ENCODE results near the gene SEC61B.

Gene SEC61B

DNA sequence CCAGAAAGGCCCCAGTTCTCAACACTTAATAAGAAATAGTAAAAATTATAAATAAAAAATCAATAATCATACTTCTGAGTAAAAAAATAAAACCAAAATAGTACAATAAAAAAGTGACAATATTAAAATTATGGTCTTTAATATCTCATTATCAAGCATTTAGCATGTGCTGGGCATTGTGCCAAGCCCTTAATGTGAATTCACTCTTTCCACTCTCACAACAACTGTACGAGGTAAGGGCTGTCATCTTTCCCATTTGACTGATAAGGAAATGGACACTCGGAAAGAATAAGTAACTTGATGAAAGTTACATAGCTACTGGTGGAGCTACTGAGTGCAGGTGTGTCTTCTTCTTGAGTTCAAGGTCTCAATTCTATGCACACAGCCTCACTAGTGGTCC lies 43.6 kb downstream of the SEC61B start:
- Histone ChIP-seq H3K4me1 (ENCODE audit: control insufficient read depth, insufficient read depth, low read length) (peaks cover 3% of the 10 kb centered on the region), H3K9me3 (ENCODE audit: control insufficient read depth, insufficient read depth, low read length) (no peaks in the 10 kb centered on the region), H3K4me3 (ENCODE audit: low read depth, low read length) (no peak overlapping the region), H3K27me3 (ENCODE audit: control insufficient read depth, insufficient read depth, low read length) (no peaks in the 10 kb centered on the region), H3K9ac (ENCODE audit: low read depth, low read length) (no peak overlapping the region), H3K36me3 (ENCODE audit: control insufficient read depth, insufficient read depth, low read length) (no peaks in the 10 kb centered on the region)

DNA sequence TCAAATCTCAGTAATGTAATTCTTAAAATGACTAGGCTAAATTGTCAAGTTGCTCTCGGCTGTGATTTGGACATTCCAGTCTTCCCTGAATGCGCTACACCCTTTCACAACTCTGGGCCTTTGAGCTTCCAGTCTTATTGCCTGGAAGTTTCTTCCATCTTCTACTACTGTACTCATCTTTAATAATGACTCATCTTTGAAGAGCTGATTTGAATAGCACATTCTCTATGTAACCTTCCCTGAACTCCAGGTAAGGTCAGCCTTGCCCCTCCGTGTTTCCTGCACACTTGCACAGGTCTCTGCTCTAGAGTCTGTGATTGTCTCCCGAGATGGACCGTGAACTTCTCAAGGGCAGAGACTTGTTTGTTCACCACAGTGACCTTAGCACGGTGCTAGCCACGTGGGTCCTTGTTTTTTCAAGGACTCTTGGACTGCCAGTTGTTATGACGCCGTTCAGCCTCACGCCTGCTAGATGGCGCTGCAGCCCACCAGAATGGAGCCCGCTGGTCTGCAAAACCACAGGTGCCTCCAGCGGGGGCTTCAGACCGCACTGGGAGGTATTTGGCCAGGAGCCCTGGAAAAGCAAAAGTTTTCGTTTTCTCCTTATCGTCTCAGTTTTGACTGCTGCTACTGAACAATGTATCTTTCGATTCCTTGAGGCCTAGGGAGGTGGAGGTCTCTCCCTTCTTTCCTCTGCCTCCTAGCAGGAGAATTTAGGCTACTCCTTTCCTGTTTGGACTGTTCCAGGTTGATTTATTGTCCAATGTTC lies 44.4 kb downstream of the SEC61B start:
- Histone ChIP-seq H3K36me3 (ENCODE audit: control insufficient read depth, insufficient read depth, low read length) (no peaks in the 10 kb centered on the region), H3K4me1 (ENCODE audit: control insufficient read depth, insufficient read depth, low read length) (peaks cover 3% of the 10 kb centered on the region), H3K9ac (ENCODE audit: low read depth, low read length) (no peak overlapping the region), H3K4me3 (ENCODE audit: low read depth, low read length) (no peak overlapping the region), H3K27me3 (ENCODE audit: control insufficient read depth, insufficient read depth, low read length) (no peaks in the 10 kb centered on the region), H3K9me3 (ENCODE audit: control insufficient read depth, insufficient read depth, low read length) (no peaks in the 10 kb centered on the region)

- H3K27me3 ChIP-seq (ENCODE audit: control insufficient read depth, insufficient read depth, low read length), result no peaks in the 10 kb centered on the region
- no peak overlapping the region for H3K4me3 ChIP-seq (ENCODE audit: low read depth, low read length)
- no peaks in the 10 kb centered on the region for H3K9me3 ChIP-seq (ENCODE audit: control insufficient read depth, insufficient read depth, low read length)
- no peak overlapping the region for H3K9ac ChIP-seq (ENCODE audit: low read depth, low read length)
- no peaks in the 10 kb centered on the region for H3K36me3 ChIP-seq (ENCODE audit: control insufficient read depth, insufficient read depth, low read length)
- peaks cover 3% of the 10 kb centered on the region for H3K4me1 ChIP-seq (ENCODE audit: control insufficient read depth, insufficient read depth, low read length)
Observed at GRCh38 chr9:99269416-99269815, 47.3 kb downstream of the SEC61B start.

DNA sequence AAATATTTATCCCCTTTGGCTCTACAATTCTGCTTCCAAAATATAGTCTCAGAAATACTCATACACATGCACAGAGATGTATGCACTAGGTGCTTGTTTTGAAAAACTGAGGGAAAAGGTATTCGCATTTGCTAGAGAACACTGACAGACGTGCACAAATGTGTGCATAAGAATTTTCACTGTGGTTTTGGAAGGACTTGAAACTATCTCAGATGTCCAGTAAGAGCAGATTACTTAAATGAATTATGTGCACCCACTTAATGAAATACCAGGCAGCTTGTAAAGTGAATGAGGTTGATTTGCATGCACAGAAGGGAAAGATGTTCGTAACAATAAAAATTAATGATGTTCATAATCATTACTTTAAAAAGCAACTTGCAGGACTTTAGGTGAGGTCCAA lies 48.4 kb downstream of the SEC61B start:
- peaks cover 3% of the 10 kb centered on the region for H3K4me1 ChIP-seq (ENCODE audit: control insufficient read depth, insufficient read depth, low read length)
- H3K36me3 ChIP-seq (ENCODE audit: control insufficient read depth, insufficient read depth, low read length), result no peaks in the 10 kb centered on the region
- H3K27me3 ChIP-seq (ENCODE audit: control insufficient read depth, insufficient read depth, low read length), result no peaks in the 10 kb centered on the region
- no peak overlapping the region for H3K9ac ChIP-seq (ENCODE audit: low read depth, low read length)
- H3K9me3 ChIP-seq (ENCODE audit: control insufficient read depth, insufficient read depth, low read length), result no peaks in the 10 kb centered on the region
- H3K4me3 ChIP-seq (ENCODE audit: low read depth, low read length), result no peak overlapping the region

- H3K9me3 ChIP-seq (ENCODE audit: control insufficient read depth, insufficient read depth, low read length), result no peaks in the 10 kb centered on the region
- no peaks in the 10 kb centered on the region for H3K36me3 ChIP-seq (ENCODE audit: control insufficient read depth, insufficient read depth, low read length)
- H3K4me3 ChIP-seq (ENCODE audit: low read depth, low read length), result no peak overlapping the region
- no peaks in the 10 kb centered on the region for H3K4me1 ChIP-seq (ENCODE audit: control insufficient read depth, insufficient read depth, low read length)
- H3K9ac ChIP-seq (ENCODE audit: low read depth, low read length), result no peak overlapping the region
- H3K27me3 ChIP-seq (ENCODE audit: control insufficient read depth, insufficient read depth, low read length), result no peaks in the 10 kb centered on the region
Observed at GRCh38 chr9:99272836-99273235, 50.8 kb downstream of the SEC61B start.

GRCh38 chr9:99274016-99274415 lies 51.9 kb downstream of the SEC61B start:
- H3K36me3 ChIP-seq (ENCODE audit: control insufficient read depth, insufficient read depth, low read length), result no peaks in the 10 kb centered on the region
- H3K9ac ChIP-seq (ENCODE audit: low read depth, low read length), result no peak overlapping the region
- H3K9me3 ChIP-seq (ENCODE audit: control insufficient read depth, insufficient read depth, low read length), result no peaks in the 10 kb centered on the region
- H3K27me3 ChIP-seq (ENCODE audit: control insufficient read depth, insufficient read depth, low read length), result no peaks in the 10 kb centered on the region
- no peak overlapping the region for H3K4me3 ChIP-seq (ENCODE audit: low read depth, low read length)
- H3K4me1 ChIP-seq (ENCODE audit: control insufficient read depth, insufficient read depth, low read length), result no peaks in the 10 kb centered on the region

GRCh38 chr9:99274495-99274894 lies 52.4 kb downstream of the SEC61B start:
- H3K27me3 ChIP-seq (ENCODE audit: control insufficient read depth, insufficient read depth, low read length), result no peaks in the 10 kb centered on the region
- H3K9me3 ChIP-seq (ENCODE audit: control insufficient read depth, insufficient read depth, low read length), result no peaks in the 10 kb centered on the region
- H3K4me1 ChIP-seq (ENCODE audit: control insufficient read depth, insufficient read depth, low read length), result no peaks in the 10 kb centered on the region
- H3K36me3 ChIP-seq (ENCODE audit: control insufficient read depth, insufficient read depth, low read length), result no peaks in the 10 kb centered on the region
- no peak overlapping the region for H3K4me3 ChIP-seq (ENCODE audit: low read depth, low read length)
- no peak overlapping the region for H3K9ac ChIP-seq (ENCODE audit: low read depth, low read length)
